HepG2 (cell line): Measurements from ENCODE around the gene TGM1. TPM values are rescaled to one million over a fixed set of nuclear protein-coding genes. Genes with fewer than 3 reads are reported as not detected.

ENCODE experiments used
- ATF2 ChIP-seq: sonication (generic); formaldehyde crosslinking; IDR thresholded peaks from 2 replicates; pipeline ENCODE4 v1.4.0; 2020; ENCODE audit warnings: missing genetic modification reagents
- CAMTA2 ChIP-seq: sonication (generic); formaldehyde crosslinking; IDR thresholded peaks from 2 replicates; pipeline ENCODE4 v1.4.0; 2020; ENCODE audit warnings: mild to moderate bottlenecking, missing genetic modification reagents, borderline replicate concordance
- CEBPB ChIP-seq: IDR thresholded peaks from 2 replicates; pipeline ENCODE4 v1.6.1; 2011; ENCODE audit warnings: low read depth, low read length, improper control_type of control experiment, borderline replicate concordance
- E2F1 ChIP-seq: sonication (generic); formaldehyde crosslinking; IDR thresholded peaks from 2 replicates; pipeline ENCODE4 v1.5.0; 2020; ENCODE audit warnings: missing genetic modification reagents
- ESRRA ChIP-seq: sonication (generic); formaldehyde crosslinking; IDR thresholded peaks from 2 replicates; pipeline ENCODE4 v1.5.1; 2020; ENCODE audit warnings: mild to moderate bottlenecking, low read depth, missing genetic modification reagents
- GATA4 ChIP-seq: sonication (generic); IDR thresholded peaks from 2 replicates; pipeline ENCODE4 v1.6.1; 2016; ENCODE audit warnings: antibody characterized with exemption, low read depth, borderline replicate concordance
- JUN ChIP-seq: sonication (generic); formaldehyde crosslinking; IDR thresholded peaks from 2 replicates; pipeline ENCODE4 v1.4.0; 2020; ENCODE audit warnings: mild to moderate bottlenecking, missing genetic modification reagents
- MLX ChIP-seq: IDR thresholded peaks from 2 replicates; pipeline ENCODE4 v1.6.1; 2016
- NR2F2 ChIP-seq: IDR thresholded peaks from 2 replicates; pipeline ENCODE4 v1.6.1; 2012; ENCODE audit warnings: low read depth, inconsistent platforms, borderline replicate concordance
- PATZ1 ChIP-seq: sonication (generic); formaldehyde crosslinking; IDR thresholded peaks from 2 replicates; pipeline ENCODE4 v1.4.0; 2020; ENCODE audit warnings: missing genetic modification reagents
- RARA ChIP-seq: IDR thresholded peaks from 2 replicates; pipeline ENCODE4 v1.6.1; 2016; ENCODE audit warnings: missing genetic modification reagents, missing compliant biosample characterization
- SP4 ChIP-seq: sonication (generic); formaldehyde crosslinking; IDR thresholded peaks from 2 replicates; pipeline ENCODE4 v1.8.1; 2023; ENCODE audit warnings: mild to moderate bottlenecking, missing genetic modification reagents
- TEF ChIP-seq: sonication (generic); formaldehyde crosslinking; IDR thresholded peaks from 2 replicates; pipeline ENCODE4 v1.5.0; 2020; ENCODE audit warnings: missing genetic modification reagents
- TFE3 ChIP-seq: IDR thresholded peaks from 2 replicates; pipeline ENCODE4 v1.6.1; 2016
- ZBTB14 ChIP-seq: sonication (generic); formaldehyde crosslinking; IDR thresholded peaks from 2 replicates; pipeline ENCODE4 v1.4.0; 2020; ENCODE audit warnings: missing genetic modification reagents
- ZNF251 ChIP-seq: sonication (generic); formaldehyde crosslinking; IDR thresholded peaks from 2 replicates; pipeline ENCODE4 v1.9.0; 2021; ENCODE audit warnings: mild to moderate bottlenecking, missing genetic modification reagents
- ZNF382 ChIP-seq: sonication (generic); formaldehyde crosslinking; IDR thresholded peaks from 2 replicates; pipeline ENCODE4 v1.5.0; 2020; ENCODE audit warnings: missing genetic modification reagents, mild to moderate bottlenecking, borderline replicate concordance
- ZNF468 ChIP-seq: sonication (generic); formaldehyde crosslinking; IDR thresholded peaks from 2 replicates; pipeline ENCODE4 v1.8.0; 2022; ENCODE audit warnings: mild to moderate bottlenecking, moderate library complexity, missing genetic modification reagents
- ZNF530 ChIP-seq: sonication (generic); formaldehyde crosslinking; IDR thresholded peaks from 2 replicates; pipeline ENCODE4 v1.5.0; 2020; ENCODE audit warnings: low read depth, mild to moderate bottlenecking, missing genetic modification reagents
- ZNF619 ChIP-seq: sonication (generic); formaldehyde crosslinking; IDR thresholded peaks from 2 replicates; pipeline ENCODE4 v1.4.0; 2020; ENCODE audit warnings: mild to moderate bottlenecking, missing genetic modification reagents
- ZNF879 ChIP-seq: sonication (generic); formaldehyde crosslinking; IDR thresholded peaks from 2 replicates; pipeline ENCODE4 v1.8.1; 2023; ENCODE audit warnings: missing genetic modification reagents
- polyA plus RNA-seq, 8 experiments: library from polyadenylated mRNA; depleted of rRNA in 3 of 8; stranded (reverse) in 7 of 8; unstranded in 1 of 8; fragments of >200 nt; fragmentation: Illumina TruSeq in 4 of 8; extraction: Trizol in 4 of 8; gene quantifications; 2 replicates each; pipeline versions ENCODE4 v1.2.1 to v1.2.3, GENCODE V29; 2011 to 2016; ENCODE audit warnings: low read depth in 4 of 8, missing spikeins in 1 of 8, mixed read lengths in 1 of 8; ENCODE audit not compliant: insufficient read depth in 1 of 8
- total RNA-seq, 5 experiments: library from RNA; depleted of rRNA; stranded (reverse); fragments of >200 nt; fragmentation: Illumina TruSeq; extraction: Trizol; gene quantifications; 2 replicates each; pipeline ENCODE4 v1.2.3, GENCODE V29; 2016; ENCODE audit warnings: low read depth in 1 of 5

TGM1 gene
- total and polyA plus RNA-seq, 2 of the 13 experiments (the other 11 are each of a cell fraction or from before 2014, with no cell fraction given), result 3.2 to 10.6 TPM

GRCh38 chr14:24255931-24256711 is 6.9 kb downstream of the TGM1 start (continued):
- peak; percentile 71; the same call in 1 of the 2 replicates for TF ChIP-seq PATZ1
- TF ChIP-seq TFE3 (CRISPR knock-in tag), result no peak
- TF ChIP-seq MLX (CRISPR knock-in tag), result 0 out of 2 replicates have a peak, but pooled peaks have one; percentile 11
- TF ChIP-seq NR2F2, result peak; percentile 86
- TF ChIP-seq RARA (CRISPR knock-in tag), result peak; percentile 81
- TF ChIP-seq CEBPB, result no peak
- no peak for TF ChIP-seq ZBTB14 (CRISPR knock-in tag)
- no peak for TF ChIP-seq E2F1 (CRISPR knock-in tag)
- no peak for TF ChIP-seq GATA4
- no peak for TF ChIP-seq ZNF382 (CRISPR knock-in tag)
- TF ChIP-seq JUN (CRISPR knock-in tag), result no peak
- peak; percentile 77 for TF ChIP-seq ZNF619 (CRISPR knock-in tag)
- 0 out of 2 replicates have a peak, but pooled peaks have one; percentile 28 for TF ChIP-seq ATF2 (CRISPR knock-in tag)
- TF ChIP-seq ZNF251 (CRISPR knock-in tag), result no peak
- 0 out of 2 replicates have a peak, but pooled peaks have one; percentile 13 for TF ChIP-seq SP4 (CRISPR knock-in tag)
- TF ChIP-seq ZNF468 (CRISPR knock-in tag), result no peak
- TF ChIP-seq TEF (CRISPR knock-in tag), result no peak
- no peak for TF ChIP-seq CAMTA2 (CRISPR knock-in tag)
- TF ChIP-seq ESRRA (CRISPR knock-in tag), result peak; percentile 92
- TF ChIP-seq ZNF530, result no peak
- no peak for TF ChIP-seq ZNF879 (CRISPR knock-in tag)
